OCI-LY7 (cell line): ENCODE results near the gene RBM46. TPM values are rescaled to one million over a fixed set of nuclear protein-coding genes. Genes with fewer than 3 reads are reported as not detected.

Experiments
- BruUV-seq: library from RNA; stranded (reverse); fragments of 400-500 nt; replicated peaks from 2 replicates; lab custom pipeline; 2021; lab: Mats Ljungman, UMichigan
- CTCF ChIA-PET: fragments of 300-600 bp; sonication (Branson Sonifier 250); formaldehyde crosslinking; loops from one replicate; lab custom pipeline; 2022; ENCODE audit warnings: antibody characterized with exemption; ENCODE audit not compliant: unreplicated experiment; lab: Charles Lee
- POLR2A ChIA-PET: fragments of 300-600 bp; sonication (Branson Sonifier 250); formaldehyde crosslinking; loops from one replicate; lab custom pipeline; 2022; ENCODE audit warnings: antibody characterized with exemption; lab: Charles Lee
- DNase-seq: peaks from one replicate; pipeline ENCODE4 v3.0.0-alpha.2; 2015; ENCODE audit warnings: low spot score
- H2AFZ ChIP-seq: fragments of 200-600 bp; sonication (generic), shearing (Covaris generic); 2 replicates; pipeline ENCODE4 v1.6.1; 2014; ENCODE audit warnings: mild to moderate bottlenecking, antibody characterized with exemption, low read length, moderate library complexity
- H3K27ac ChIP-seq: fragments of 200-600 bp; sonication (generic); 2 replicates; pipeline ENCODE4 v1.5.1; 2014; ENCODE audit warnings: mixed run types, low read depth, mild to moderate bottlenecking, moderate library complexity, low read length, inconsistent platforms; ENCODE audit not compliant: poor library complexity, severe bottlenecking
- H3K36me3 ChIP-seq: fragments of 200-600 bp; sonication (generic); 2 replicates; pipeline ENCODE4 v1.6.1; 2014; ENCODE audit warnings: mild to moderate bottlenecking, antibody characterized with exemption, low read length, moderate library complexity, mixed read lengths; ENCODE audit not compliant: insufficient read depth
- H3K4me1 ChIP-seq: fragments of 200-600 bp; sonication (generic); 2 replicates; pipeline ENCODE4 v1.5.1; 2014; ENCODE audit warnings: mild to moderate bottlenecking, low read length; ENCODE audit not compliant: insufficient read depth, poor library complexity, severe bottlenecking
- H3K4me2 ChIP-seq: fragments of 200-600 bp; sonication (generic); 2 replicates; pipeline ENCODE4 v1.6.1; 2014; ENCODE audit warnings: mild to moderate bottlenecking, low read length
- H3K4me3 ChIP-seq: fragments of 200-600 bp; sonication (generic); 2 replicates; pipeline ENCODE4 v1.5.1; 2014; ENCODE audit warnings: mild to moderate bottlenecking, low read depth, low read length; ENCODE audit not compliant: poor library complexity, severe bottlenecking
- H3K79me2 ChIP-seq: fragments of 200-600 bp; sonication (generic); 2 replicates; pipeline ENCODE4 v1.6.1; 2016; ENCODE audit warnings: low read depth, mild to moderate bottlenecking, low read length, moderate library complexity, mixed read lengths; ENCODE audit not compliant: insufficient read depth
- H3K9me2 ChIP-seq: fragments of 200-600 bp; sonication (generic); 2 replicates; pipeline ENCODE4 v1.6.1; 2016; ENCODE audit warnings: mild to moderate bottlenecking, low read length, mixed read lengths; ENCODE audit not compliant: insufficient read depth
- H3K9me3 ChIP-seq: fragments of 200-600 bp; sonication (generic); 2 replicates; pipeline ENCODE4 v1.6.1; 2014; ENCODE audit warnings: mild to moderate bottlenecking, mixed run types, low read length, mixed read lengths
- H4K20me1 ChIP-seq: fragments of 200-600 bp; sonication (generic); 2 replicates; pipeline ENCODE4 v1.6.1; 2014; ENCODE audit warnings: mild to moderate bottlenecking, antibody characterized with exemption, low read length, moderate library complexity, mixed read lengths; ENCODE audit not compliant: insufficient read depth
- CTCF ChIP-seq: fragments of 200-600 bp; sonication (generic); conservative IDR thresholded peaks from 2 replicates; pipeline ENCODE4 v1.5.1; 2014; ENCODE audit warnings: mild to moderate bottlenecking, antibody characterized with exemption, low read length, moderate library complexity, mixed read lengths
- EZH2phosphoT487 ChIP-seq: fragments of 200-600 bp; sonication (generic); IDR thresholded peaks from 2 replicates; pipeline ENCODE4 v1.6.1; 2018; ENCODE audit warnings: low read depth, borderline replicate concordance, mild to moderate bottlenecking, mixed run types, antibody characterized with exemption, low read length, moderate library complexity, mixed read lengths
- intact Hi-C: fragments of 100-400 bp; cut with micrococcal nuclease; formaldehyde crosslinking; loops from one replicate; pipeline ENCODE4 v1.10.0; 2022; ENCODE audit not compliant: unreplicated experiment
- total RNA-seq, 2 experiments: library from RNA; depleted of rRNA in 1 of 2; stranded (reverse); fragments of >200 nt in 1 of 2; shearing (Covaris generic) in 1 of 2; gene quantifications; 2 replicates each; pipeline ENCODE4 v1.2.3, GENCODE V29; 2014 to 2022

The RBM46 gene
- total RNA-seq, 2 experiments from 2014 or later: not detected

GRCh38 chr4:154778264-154778663, 2.8 kb upstream of the RBM46 start:
- H4K20me1 ChIP-seq: no peaks in the 10 kb centered on the region

GRCh38 chr4:154779362-154779947, 1.6 kb upstream of the RBM46 start:
- Histone ChIP-seq H2AFZ (no peak overlapping the region), H3K9me3 (no peaks in the 10 kb centered on the region), H3K79me2 (no peaks in the 10 kb centered on the region), H3K4me2 (no peak overlapping the region), H3K4me3 (no peak overlapping the region), H3K36me3 (no peaks in the 10 kb centered on the region), H4K20me1 (no peaks in the 10 kb centered on the region), H3K27ac (no peak overlapping the region), H3K9me2 (no peaks in the 10 kb centered on the region), H3K4me1 (no peaks in the 10 kb centered on the region)
- POLR2A ChIA-PET: no interaction called here
- no peak for TF ChIP-seq EZH2phosphoT487
- peak; percentile 66 for TF ChIP-seq CTCF
- peak; percentile 1 for DNase-seq
- no TSS peak for BruUV-seq
- intact Hi-C loops: no loop called here
- CTCF ChIA-PET: no interaction called here

More at GRCh38 chr4:154778264-154778663, 2.8 kb upstream of the RBM46 start:
- no peak for DNase-seq
- Histone ChIP-seq H3K9me2 (no peaks in the 10 kb centered on the region), H3K9me3 (no peaks in the 10 kb centered on the region), H3K79me2 (no peaks in the 10 kb centered on the region), H3K27ac (no peak overlapping the region), H3K4me2 (no peak overlapping the region), H3K36me3 (no peaks in the 10 kb centered on the region), H3K4me1 (no peaks in the 10 kb centered on the region), H3K4me3 (no peak overlapping the region), H2AFZ (no peak overlapping the region)
- TF ChIP-seq EZH2phosphoT487 (no peak), CTCF (no peak)
- intact Hi-C loops: no loop called here
- BruUV-seq: no TSS peak
- ChIA-PET CTCF (no interaction called here), POLR2A (interaction anchor here (0.6 to 1.1 kb wide), 2 partner anchors 21 to 49 kb away, joined by 3 to 4 read pairs; no protein-coding TSS in a partner anchor)

- no peak overlapping the region for H3K27ac ChIP-seq
- no peaks in the 10 kb centered on the region for H3K4me1 ChIP-seq
- no peak overlapping the region for H2AFZ ChIP-seq
- BruUV-seq: no TSS peak
- POLR2A ChIA-PET: no interaction called here
- DNase-seq: no peak
- intact Hi-C loops: no loop called here
- TF ChIP-seq CTCF (no peak), EZH2phosphoT487 (no peak)
- H3K9me3 ChIP-seq: no peaks in the 10 kb centered on the region
- H3K4me3 ChIP-seq: no peak overlapping the region
- H3K79me2 ChIP-seq: no peaks in the 10 kb centered on the region
- no peaks in the 10 kb centered on the region for H3K9me2 ChIP-seq
- H4K20me1 ChIP-seq: no peaks in the 10 kb centered on the region
- H3K36me3 ChIP-seq: no peaks in the 10 kb centered on the region
- no peak overlapping the region for H3K4me2 ChIP-seq
- CTCF ChIA-PET: no interaction called here
Observed at GRCh38 chr4:154781983-154782293, 866 bp downstream of the RBM46 start.
